SJSA1 (cell line): ENCODE measurements around the gene IFITM10. TPM values are rescaled to one million over a fixed set of nuclear protein-coding genes. Genes with fewer than 3 reads are reported as not detected.
"Not testable (repeated sequence)": the region's sequence is repeated elsewhere in the genome, so short reads cannot be mapped to it uniquely, and the experiment has no call there.

ENCODE experiments used
- DNase-seq, 2 experiments: peaks; one replicate each; pipeline ENCODE4 v3.0.0-alpha.2; 2015 to 2020; ENCODE audit warnings: low spot score in 2 of 2, low read depth in 1 of 2
- H3K27ac ChIP-seq: fragments of 250-450 bp; sonication (Bioruptor Pico); 2 replicates; pipeline ENCODE4 v1.5.1; 2020; ENCODE audit warnings: mild to moderate bottlenecking, moderate library complexity
- H3K27me3 ChIP-seq: fragments of 250-450 bp; sonication (Bioruptor Pico); replicated peaks from 2 replicates; pipeline ENCODE4 v1.5.1; 2020; ENCODE audit warnings: mild to moderate bottlenecking, moderate library complexity
- H3K36me3 ChIP-seq: fragments of 250-450 bp; sonication (Bioruptor Pico); 2 replicates; pipeline ENCODE4 v1.5.1; 2020; ENCODE audit warnings: mild to moderate bottlenecking
- H3K4me1 ChIP-seq: fragments of 250-450 bp; sonication (Bioruptor Pico); replicated peaks from 2 replicates; pipeline ENCODE4 v1.6.1; 2021; ENCODE audit warnings: mild to moderate bottlenecking
- H3K4me3 ChIP-seq: fragments of 250-450 bp; sonication (Bioruptor Pico); 2 replicates; pipeline ENCODE4 v1.5.1; 2020; ENCODE audit warnings: mild to moderate bottlenecking
- H3K9me3 ChIP-seq: fragments of 250-450 bp; sonication (Bioruptor Pico); replicated peaks from 2 replicates; pipeline ENCODE4 v1.5.1; 2020; ENCODE audit warnings: mild to moderate bottlenecking
- total RNA-seq: library from RNA; depleted of rRNA; stranded (reverse); fragments of >200 nt; shearing (Covaris generic); gene quantifications from 2 replicates; pipeline ENCODE4 v1.2.3, GENCODE V29; 2014

The IFITM10 gene
- total RNA-seq, 1 experiment from 2014 or later = 0.05 TPM

GRCh38 chr11:1772270-1773130 lies 22.1 kb upstream of the IFITM10 start:
- Histone ChIP-seq H3K36me3 (no peaks in the 10 kb centered on the region), H3K27me3 (no peaks in the 10 kb centered on the region), H3K27ac (peak overlapping the region; percentile 54), H3K4me1 (peaks cover 20% of the 10 kb centered on the region), H3K4me3 (no peak overlapping the region), H3K9me3 (no peaks in the 10 kb centered on the region)
- peak; percentile 88 to 92 for DNase-seq

GRCh38 chr11:1771700-1772099 lies 21.3 kb upstream of the IFITM10 start:
- no peak for DNase-seq
- H3K27ac ChIP-seq = peak overlapping the region; percentile 54

GRCh38 chr11:1771273-1771672 lies 20.9 kb upstream of the IFITM10 start:
- Histone ChIP-seq H3K36me3 (no peaks in the 10 kb centered on the region), H3K4me3 (no peak overlapping the region), H3K27ac (no peak overlapping the region), H3K4me1 (peaks cover 20% of the 10 kb centered on the region), H3K9me3 (no peaks in the 10 kb centered on the region), H3K27me3 (no peaks in the 10 kb centered on the region)
- DNase-seq = no peak

More at GRCh38 chr11:1771700-1772099, 21.3 kb upstream of the IFITM10 start:
- Histone ChIP-seq H3K36me3 (no peaks in the 10 kb centered on the region), H3K4me1 (peaks cover 20% of the 10 kb centered on the region), H3K4me3 (no peak overlapping the region), H3K27me3 (no peaks in the 10 kb centered on the region), H3K9me3 (no peaks in the 10 kb centered on the region)

DNA sequence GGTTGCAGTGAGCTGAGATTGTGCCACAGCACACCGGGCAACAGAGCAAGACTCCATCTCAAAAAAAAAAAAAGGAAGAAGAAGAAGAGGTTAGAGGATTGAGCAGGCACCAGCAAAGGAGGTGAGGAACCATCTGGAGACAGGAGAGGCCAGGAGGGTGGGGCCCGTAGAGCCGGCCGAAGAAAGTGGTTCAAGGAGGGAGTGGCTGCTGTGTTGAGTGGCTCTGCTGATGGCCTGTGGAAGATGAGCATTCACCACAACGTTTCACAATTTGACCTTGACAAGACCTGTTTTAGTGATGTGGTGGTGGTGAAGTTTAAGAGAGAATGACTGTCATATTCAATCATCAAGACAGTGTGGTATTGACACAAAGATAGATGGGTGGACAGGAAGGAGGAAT lies 20.1 kb upstream of the IFITM10 start:
- Histone ChIP-seq H3K36me3 (no peaks in the 10 kb centered on the region), H3K4me3 (no peak overlapping the region), H3K27ac (no peak overlapping the region), H3K27me3 (no peaks in the 10 kb centered on the region), H3K9me3 (no peaks in the 10 kb centered on the region), H3K4me1 (peaks cover 20% of the 10 kb centered on the region)
- DNase-seq = no peak

GRCh38 chr11:1770061-1770460 lies 19.7 kb upstream of the IFITM10 start:
- DNase-seq = no peak
- no peaks in the 10 kb centered on the region for H3K9me3 ChIP-seq
- H3K4me1 ChIP-seq = peaks cover 20% of the 10 kb centered on the region
- H3K4me3 ChIP-seq = no peak overlapping the region
- no peak overlapping the region for H3K27ac ChIP-seq
- H3K27me3 ChIP-seq = no peaks in the 10 kb centered on the region
- H3K36me3 ChIP-seq = no peaks in the 10 kb centered on the region

DNA sequence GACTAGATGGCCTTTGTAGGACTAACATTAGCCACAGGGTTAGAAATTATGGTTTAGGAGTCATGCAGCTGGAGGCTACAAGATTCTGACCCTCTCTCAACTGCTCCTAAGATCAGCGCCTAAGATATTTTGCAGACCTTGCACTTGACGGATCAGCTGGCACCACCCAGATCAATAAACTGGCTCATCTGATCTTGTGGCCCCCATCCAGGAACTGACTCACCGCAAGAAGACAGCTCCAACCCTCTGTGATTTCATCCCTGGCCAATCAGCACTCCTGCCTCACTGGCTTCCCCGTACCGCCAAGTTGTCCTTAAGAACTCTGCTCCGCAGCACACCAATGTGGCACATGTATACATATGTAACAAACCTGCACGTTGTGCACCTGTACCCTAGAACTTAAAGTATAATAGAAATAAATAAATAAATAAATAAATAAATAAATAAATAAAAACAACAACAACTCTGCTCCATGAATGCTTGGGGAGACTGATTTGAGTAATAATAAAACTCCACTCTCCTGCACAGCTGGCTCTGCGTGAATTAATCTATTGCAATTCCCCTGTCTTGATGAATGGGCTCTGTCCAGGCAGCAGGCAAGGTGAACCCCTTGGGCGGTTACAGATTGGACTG lies 19.0 kb upstream of the IFITM10 start:
- H3K27me3 ChIP-seq, H3K9me3 ChIP-seq, H3K4me3 ChIP-seq, DNase-seq, H3K27ac ChIP-seq, H3K36me3 ChIP-seq: not testable (repeated sequence)
- peaks cover 20% of the 10 kb centered on the region for H3K4me1 ChIP-seq

DNA sequence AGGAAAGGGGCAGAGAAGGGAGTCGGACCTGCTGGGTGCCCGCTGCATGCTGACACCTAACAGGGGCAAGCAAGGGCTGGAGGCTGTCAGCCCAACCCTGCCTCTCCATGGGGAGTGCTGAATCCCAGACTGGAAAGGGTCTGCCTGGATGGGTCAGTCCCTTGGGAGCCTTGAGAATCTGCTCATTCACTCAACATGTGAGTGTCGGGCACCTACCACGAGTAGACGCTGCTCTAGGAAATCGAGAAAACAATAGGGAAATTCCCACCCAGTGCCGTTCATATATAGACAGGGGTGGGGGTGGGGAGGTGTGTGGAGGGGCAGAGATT lies 17.7 kb upstream of the IFITM10 start:
- DNase-seq = no peak
- H3K27me3 ChIP-seq = no peaks in the 10 kb centered on the region
- H3K9me3 ChIP-seq = peaks cover 3% of the 10 kb centered on the region; the same call in 1 of the 2 replicates
- no peak overlapping the region for H3K27ac ChIP-seq
- H3K36me3 ChIP-seq = peaks cover 7% of the 10 kb centered on the region
- no peak overlapping the region for H3K4me3 ChIP-seq
- H3K4me1 ChIP-seq = peaks cover 22% of the 10 kb centered on the region

GRCh38 chr11:1767399-1768140 lies 17.2 kb upstream of the IFITM10 start:
- DNase-seq = no peak
- Histone ChIP-seq H3K27ac (no peak overlapping the region), H3K27me3 (no peaks in the 10 kb centered on the region), H3K36me3 (peaks cover 7% of the 10 kb centered on the region), H3K4me1 (peaks cover 24% of the 10 kb centered on the region), H3K9me3 (peaks cover 3% of the 10 kb centered on the region; the same call in 1 of the 2 replicates), H3K4me3 (no peak overlapping the region)

- no peak overlapping the region for H3K4me3 ChIP-seq
- H3K4me1 ChIP-seq = peaks cover 23% of the 10 kb centered on the region
- H3K9me3 ChIP-seq = peaks cover 3% of the 10 kb centered on the region; the same call in 1 of the 2 replicates
- H3K36me3 ChIP-seq = peaks cover 7% of the 10 kb centered on the region
- no peaks in the 10 kb centered on the region for H3K27me3 ChIP-seq
- no peak for DNase-seq
- H3K27ac ChIP-seq = no peak overlapping the region
These were observed 16.5 kb upstream of the IFITM10 start for GRCh38 chr11:1766719-1767398.

DNA sequence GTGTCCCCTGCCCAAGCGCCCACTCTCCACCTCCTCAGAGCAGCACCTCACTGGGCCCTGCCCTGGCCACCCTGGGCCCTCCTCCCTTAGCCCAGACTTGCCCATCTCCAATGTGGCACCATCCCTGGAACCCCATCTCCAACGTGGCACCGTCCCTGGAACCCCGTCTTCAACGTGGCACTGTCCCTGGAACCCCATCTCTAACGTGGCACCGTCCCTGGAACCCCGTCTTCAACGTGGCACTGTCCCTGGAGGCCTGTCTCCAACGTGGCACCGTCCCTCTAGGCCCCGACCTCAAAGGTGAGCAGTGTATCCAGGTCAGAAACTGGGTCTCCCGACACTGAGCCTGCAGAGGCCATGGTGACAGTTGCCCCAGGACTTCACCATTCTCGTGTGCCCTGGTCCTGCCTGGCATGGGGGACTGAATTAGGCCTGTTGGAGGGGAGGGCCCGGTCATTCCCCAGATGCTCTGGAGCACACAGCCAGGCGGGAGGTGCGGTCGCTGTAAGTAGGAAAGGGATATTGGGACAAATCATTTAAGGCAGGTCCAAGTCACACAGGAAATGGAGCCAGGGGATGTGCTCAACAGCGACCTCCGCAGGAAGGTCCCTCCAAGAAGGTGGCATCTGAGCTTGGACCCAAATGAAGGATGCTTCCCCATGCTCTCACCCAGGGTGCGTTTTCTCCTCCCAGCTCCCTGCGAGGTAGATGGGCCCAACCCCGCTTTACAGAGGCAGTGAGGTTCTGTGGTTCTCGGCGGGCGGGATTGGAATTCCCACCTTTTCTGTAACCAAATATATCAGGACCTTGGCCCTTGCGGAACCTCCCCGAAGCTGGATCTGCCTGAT lies 15.7 kb upstream of the IFITM10 start:
- Histone ChIP-seq H3K9me3 (peaks cover 3% of the 10 kb centered on the region; the same call in 1 of the 2 replicates), H3K27me3 (no peaks in the 10 kb centered on the region), H3K27ac (no peak overlapping the region), H3K36me3 (peaks cover 11% of the 10 kb centered on the region), H3K4me1 (peaks cover 25% of the 10 kb centered on the region), H3K4me3 (no peak overlapping the region)
- DNase-seq = no peak

DNA sequence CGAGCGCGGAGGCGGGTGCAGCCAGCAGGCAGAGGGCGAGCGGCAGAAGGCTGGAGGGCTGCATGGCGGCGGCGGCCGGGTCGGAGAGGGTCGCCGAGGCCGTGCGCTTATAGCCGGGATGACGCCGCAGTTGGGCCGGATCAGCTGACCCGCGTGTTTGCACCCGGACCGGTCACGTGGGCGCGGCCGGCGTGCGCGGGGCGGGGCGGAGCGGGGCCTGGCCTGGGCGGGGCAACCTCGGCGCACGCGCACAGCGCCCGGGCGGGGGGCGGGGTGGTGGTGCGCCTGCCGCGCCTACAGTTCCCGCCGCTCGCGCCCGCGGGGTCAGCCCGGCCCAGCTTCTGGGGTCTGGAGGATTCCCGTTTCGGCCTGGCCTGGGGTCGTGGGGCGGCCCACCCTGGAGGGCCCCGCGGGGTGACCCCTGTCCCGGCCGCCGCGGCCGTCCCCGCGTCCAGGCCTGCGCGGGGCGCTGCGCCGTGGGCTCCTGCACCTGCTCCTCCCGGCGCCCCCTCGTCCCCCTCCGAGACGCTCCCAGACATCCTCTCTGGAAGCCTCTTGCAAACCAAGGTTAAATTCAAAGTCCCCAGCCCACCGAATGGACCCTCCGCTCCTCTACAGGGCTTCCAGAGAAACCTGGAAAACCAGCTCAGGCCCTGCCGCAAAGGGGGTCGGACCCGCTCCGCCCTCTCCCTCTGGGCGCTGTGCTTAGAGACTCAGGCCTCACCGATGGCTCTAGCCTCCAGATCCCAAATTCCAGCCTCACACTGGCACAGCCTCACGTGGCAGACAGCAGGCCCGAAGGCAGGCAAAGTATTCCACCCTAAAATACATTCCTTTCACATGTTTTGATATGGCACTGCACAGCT lies 13.6 kb upstream of the IFITM10 start, which contains the start of gene CTSD:
CTSD (minus strand) TSS at position 132 of the 866 bp plus-strand sequence; CDS start at position 64, 68 bp downstream.
- peak within 1 kb of the TSS; percentile 74 for H3K27ac ChIP-seq
- peak; percentile 44 to 86 for DNase-seq
- no peaks in the 10 kb centered on the region for H3K27me3 ChIP-seq
- H3K4me3 ChIP-seq = peak within 1 kb of the TSS; percentile 94
- H3K36me3 ChIP-seq = peaks cover 29% of the 10 kb centered on the region
- peaks cover 44% of the 10 kb centered on the region for H3K4me1 ChIP-seq
- H3K9me3 ChIP-seq = peaks cover 3% of the 10 kb centered on the region; the same call in 1 of the 2 replicates

GRCh38 chr11:1763336-1763795 lies 13.0 kb upstream of the IFITM10 start:
- Histone ChIP-seq H3K27ac (peak overlapping the region; percentile 74), H3K9me3 (peaks cover 3% of the 10 kb centered on the region; the same call in 1 of the 2 replicates), H3K36me3 (peaks cover 35% of the 10 kb centered on the region), H3K27me3 (no peaks in the 10 kb centered on the region), H3K4me1 (peaks cover 44% of the 10 kb centered on the region), H3K4me3 (peak overlapping the region; percentile 94)
- no peak for DNase-seq
